OCI-LY7 (cell line): ENCODE measurements around the gene SPRN. TPM values are rescaled to one million over a fixed set of nuclear protein-coding genes. Genes with fewer than 3 reads are reported as not detected.

Experiments used
- BruUV-seq: library from RNA; stranded (reverse); fragments of 400-500 nt; replicated peaks from 2 replicates; lab custom pipeline; 2021; lab: Mats Ljungman, UMichigan
- CTCF ChIA-PET: fragments of 300-600 bp; sonication (Branson Sonifier 250); formaldehyde crosslinking; loops from one replicate; lab custom pipeline; 2022; ENCODE audit warnings: antibody characterized with exemption; ENCODE audit not compliant: unreplicated experiment; lab: Charles Lee
- POLR2A ChIA-PET: fragments of 300-600 bp; sonication (Branson Sonifier 250); formaldehyde crosslinking; loops from one replicate; lab custom pipeline; 2022; ENCODE audit warnings: antibody characterized with exemption; lab: Charles Lee
- DNase-seq: peaks from one replicate; pipeline ENCODE4 v3.0.0-alpha.2; 2015; ENCODE audit warnings: low spot score
- H2AFZ ChIP-seq: fragments of 200-600 bp; sonication (generic), shearing (Covaris generic); 2 replicates; pipeline ENCODE4 v1.6.1; 2014; ENCODE audit warnings: mild to moderate bottlenecking, antibody characterized with exemption, low read length, moderate library complexity
- H3K27ac ChIP-seq: fragments of 200-600 bp; sonication (generic); 2 replicates; pipeline ENCODE4 v1.5.1; 2014; ENCODE audit warnings: mixed run types, low read depth, mild to moderate bottlenecking, moderate library complexity, low read length, inconsistent platforms; ENCODE audit not compliant: poor library complexity, severe bottlenecking
- H3K36me3 ChIP-seq: fragments of 200-600 bp; sonication (generic); 2 replicates; pipeline ENCODE4 v1.6.1; 2014; ENCODE audit warnings: mild to moderate bottlenecking, antibody characterized with exemption, low read length, moderate library complexity, mixed read lengths; ENCODE audit not compliant: insufficient read depth
- H3K4me1 ChIP-seq: fragments of 200-600 bp; sonication (generic); 2 replicates; pipeline ENCODE4 v1.5.1; 2014; ENCODE audit warnings: mild to moderate bottlenecking, low read length; ENCODE audit not compliant: insufficient read depth, poor library complexity, severe bottlenecking
- H3K4me2 ChIP-seq: fragments of 200-600 bp; sonication (generic); 2 replicates; pipeline ENCODE4 v1.6.1; 2014; ENCODE audit warnings: mild to moderate bottlenecking, low read length
- H3K4me3 ChIP-seq: fragments of 200-600 bp; sonication (generic); 2 replicates; pipeline ENCODE4 v1.5.1; 2014; ENCODE audit warnings: mild to moderate bottlenecking, low read depth, low read length; ENCODE audit not compliant: poor library complexity, severe bottlenecking
- H3K79me2 ChIP-seq: fragments of 200-600 bp; sonication (generic); 2 replicates; pipeline ENCODE4 v1.6.1; 2016; ENCODE audit warnings: low read depth, mild to moderate bottlenecking, low read length, moderate library complexity, mixed read lengths; ENCODE audit not compliant: insufficient read depth
- H3K9me2 ChIP-seq: fragments of 200-600 bp; sonication (generic); 2 replicates; pipeline ENCODE4 v1.6.1; 2016; ENCODE audit warnings: mild to moderate bottlenecking, low read length, mixed read lengths; ENCODE audit not compliant: insufficient read depth
- H3K9me3 ChIP-seq: fragments of 200-600 bp; sonication (generic); 2 replicates; pipeline ENCODE4 v1.6.1; 2014; ENCODE audit warnings: mild to moderate bottlenecking, mixed run types, low read length, mixed read lengths
- H4K20me1 ChIP-seq: fragments of 200-600 bp; sonication (generic); 2 replicates; pipeline ENCODE4 v1.6.1; 2014; ENCODE audit warnings: mild to moderate bottlenecking, antibody characterized with exemption, low read length, moderate library complexity, mixed read lengths; ENCODE audit not compliant: insufficient read depth
- EZH2phosphoT487 ChIP-seq: fragments of 200-600 bp; sonication (generic); IDR thresholded peaks from 2 replicates; pipeline ENCODE4 v1.6.1; 2018; ENCODE audit warnings: low read depth, borderline replicate concordance, mild to moderate bottlenecking, mixed run types, antibody characterized with exemption, low read length, moderate library complexity, mixed read lengths
- intact Hi-C: fragments of 100-400 bp; cut with micrococcal nuclease; formaldehyde crosslinking; loops from one replicate; pipeline ENCODE4 v1.10.0; 2022; ENCODE audit not compliant: unreplicated experiment
- total RNA-seq, 2 experiments: library from RNA; depleted of rRNA in 1 of 2; stranded (reverse); fragments of >200 nt in 1 of 2; shearing (Covaris generic) in 1 of 2; gene quantifications; 2 replicates each; pipeline ENCODE4 v1.2.3, GENCODE V29; 2014 to 2022
- TF ChIP-seq, protein P1 (sequence below): fragments of 200-600 bp; sonication (generic); conservative IDR thresholded peaks from 2 replicates; pipeline ENCODE4 v1.5.1; 2014; ENCODE audit warnings: mild to moderate bottlenecking, antibody characterized with exemption, low read length, moderate library complexity, mixed read lengths

Gene SPRN
- total RNA-seq, 2 experiments from 2014 or later: not detected

GRCh38 chr10:133400624-133401424 lies 23.6 kb downstream of the SPRN start:
- H3K9me2 ChIP-seq: no peaks in the 10 kb centered on the region
- H4K20me1 ChIP-seq: no peaks in the 10 kb centered on the region
- no peaks in the 10 kb centered on the region for H3K9me3 ChIP-seq
- intact Hi-C loops: no loop called here
- TF ChIP-seq, protein P1, sequence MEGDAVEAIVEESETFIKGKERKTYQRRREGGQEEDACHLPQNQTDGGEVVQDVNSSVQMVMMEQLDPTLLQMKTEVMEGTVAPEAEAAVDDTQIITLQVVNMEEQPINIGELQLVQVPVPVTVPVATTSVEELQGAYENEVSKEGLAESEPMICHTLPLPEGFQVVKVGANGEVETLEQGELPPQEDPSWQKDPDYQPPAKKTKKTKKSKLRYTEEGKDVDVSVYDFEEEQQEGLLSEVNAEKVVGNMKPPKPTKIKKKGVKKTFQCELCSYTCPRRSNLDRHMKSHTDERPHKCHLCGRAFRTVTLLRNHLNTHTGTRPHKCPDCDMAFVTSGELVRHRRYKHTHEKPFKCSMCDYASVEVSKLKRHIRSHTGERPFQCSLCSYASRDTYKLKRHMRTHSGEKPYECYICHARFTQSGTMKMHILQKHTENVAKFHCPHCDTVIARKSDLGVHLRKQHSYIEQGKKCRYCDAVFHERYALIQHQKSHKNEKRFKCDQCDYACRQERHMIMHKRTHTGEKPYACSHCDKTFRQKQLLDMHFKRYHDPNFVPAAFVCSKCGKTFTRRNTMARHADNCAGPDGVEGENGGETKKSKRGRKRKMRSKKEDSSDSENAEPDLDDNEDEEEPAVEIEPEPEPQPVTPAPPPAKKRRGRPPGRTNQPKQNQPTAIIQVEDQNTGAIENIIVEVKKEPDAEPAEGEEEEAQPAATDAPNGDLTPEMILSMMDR: no peak
- TF ChIP-seq EZH2phosphoT487: no peak
- H3K27ac ChIP-seq: no peak overlapping the region
- DNase-seq: no peak
- H3K4me1 ChIP-seq: peaks cover 12% of the 10 kb centered on the region
- H3K4me3 ChIP-seq: no peak overlapping the region
- POLR2A ChIA-PET: no interaction called here
- no TSS peak for BruUV-seq
- H3K36me3 ChIP-seq: peaks cover 96% of the 10 kb centered on the region
- CTCF ChIA-PET: no interaction called here
- H2AFZ ChIP-seq: no peak overlapping the region
- H3K79me2 ChIP-seq: peaks cover 39% of the 10 kb centered on the region
- H3K4me2 ChIP-seq: no peak overlapping the region

- ChIA-PET CTCF (no interaction called here), POLR2A (no interaction called here)
- Histone ChIP-seq H3K27ac (no peak overlapping the region), H3K36me3 (peaks cover 85% of the 10 kb centered on the region), H3K79me2 (peaks cover 42% of the 10 kb centered on the region), H3K9me3 (no peaks in the 10 kb centered on the region), H3K4me2 (no peak overlapping the region), H3K4me1 (peaks cover 14% of the 10 kb centered on the region), H2AFZ (no peak overlapping the region), H3K4me3 (no peak overlapping the region), H3K9me2 (no peaks in the 10 kb centered on the region), H4K20me1 (no peaks in the 10 kb centered on the region)
- TF ChIP-seq EZH2phosphoT487: no peak
- TF ChIP-seq, protein P1: no peak
- no peak for DNase-seq
- no TSS peak for BruUV-seq
- intact Hi-C loops: no loop called here
Observed at GRCh38 chr10:133399123-133399601, 25.3 kb downstream of the SPRN start.

DNA sequence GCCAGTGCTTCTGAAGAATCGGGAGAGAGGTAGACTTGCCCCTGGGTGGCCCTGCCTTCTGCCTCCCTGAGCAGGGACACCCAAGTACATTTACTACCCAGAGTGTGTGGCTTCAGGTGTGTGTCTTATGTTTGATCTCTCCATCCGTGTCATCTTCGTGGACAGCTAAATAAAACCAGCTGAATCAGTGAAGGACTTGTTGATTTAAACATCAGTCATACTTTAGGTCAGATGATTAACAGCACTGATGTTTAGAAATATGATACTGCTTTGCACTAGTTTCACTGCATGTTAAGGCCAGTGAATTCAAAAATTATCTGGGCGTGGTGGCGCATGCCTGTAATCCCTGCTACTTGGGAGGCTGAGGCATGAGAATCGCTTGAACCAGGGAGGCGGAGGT lies 26.5 kb downstream of the SPRN start:
- intact Hi-C loops: no loop called here
- no TSS peak for BruUV-seq
- H3K36me3 ChIP-seq: peaks cover 75% of the 10 kb centered on the region

More for the DNA sequence above, 26.5 kb downstream of the SPRN start:
- no peak for DNase-seq
- Histone ChIP-seq H3K9me2 (no peaks in the 10 kb centered on the region), H3K4me3 (no peak overlapping the region), H3K9me3 (no peaks in the 10 kb centered on the region), H3K4me2 (no peak overlapping the region), H4K20me1 (no peaks in the 10 kb centered on the region), H3K4me1 (peaks cover 22% of the 10 kb centered on the region), H3K79me2 (peaks cover 48% of the 10 kb centered on the region), H3K27ac (no peak overlapping the region), H2AFZ (no peak overlapping the region)
- no peak for TF ChIP-seq EZH2phosphoT487
- TF ChIP-seq, protein P1: no peak
- ChIA-PET CTCF (no interaction called here), POLR2A (interaction anchor here (0.8 kb wide), 1 partner anchor 9 kb away, joined by 3 read pairs; no protein-coding TSS in a partner anchor)
